ENCODE results near the gene COL11A2.

- TF ChIP-seq, protein P1, sequence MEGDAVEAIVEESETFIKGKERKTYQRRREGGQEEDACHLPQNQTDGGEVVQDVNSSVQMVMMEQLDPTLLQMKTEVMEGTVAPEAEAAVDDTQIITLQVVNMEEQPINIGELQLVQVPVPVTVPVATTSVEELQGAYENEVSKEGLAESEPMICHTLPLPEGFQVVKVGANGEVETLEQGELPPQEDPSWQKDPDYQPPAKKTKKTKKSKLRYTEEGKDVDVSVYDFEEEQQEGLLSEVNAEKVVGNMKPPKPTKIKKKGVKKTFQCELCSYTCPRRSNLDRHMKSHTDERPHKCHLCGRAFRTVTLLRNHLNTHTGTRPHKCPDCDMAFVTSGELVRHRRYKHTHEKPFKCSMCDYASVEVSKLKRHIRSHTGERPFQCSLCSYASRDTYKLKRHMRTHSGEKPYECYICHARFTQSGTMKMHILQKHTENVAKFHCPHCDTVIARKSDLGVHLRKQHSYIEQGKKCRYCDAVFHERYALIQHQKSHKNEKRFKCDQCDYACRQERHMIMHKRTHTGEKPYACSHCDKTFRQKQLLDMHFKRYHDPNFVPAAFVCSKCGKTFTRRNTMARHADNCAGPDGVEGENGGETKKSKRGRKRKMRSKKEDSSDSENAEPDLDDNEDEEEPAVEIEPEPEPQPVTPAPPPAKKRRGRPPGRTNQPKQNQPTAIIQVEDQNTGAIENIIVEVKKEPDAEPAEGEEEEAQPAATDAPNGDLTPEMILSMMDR (IDR thresholded peaks at IDR 0.05), result no peak
- TF ChIP-seq POLR2A (IDR thresholded peaks at IDR 0.05), result no peak
- no peak for TF ChIP-seq POLR2AphosphoS5 (IDR thresholded peaks at IDR 0.05; ENCODE audit: insufficient read depth in 1 of 2, low read depth in 1 of 2)
Observed at GRCh38 chr6:33114406-33114805, 77.9 kb downstream of the COL11A2 start.

All from vagina (tissue), 2 donors.